ENCODE measurements around the gene CHST2.
"Not testable (repeated sequence)": the region's sequence is repeated elsewhere in the genome, so short reads cannot be mapped to it uniquely, and the experiment has no call there.

Gene CHST2

GRCh38 chr3:143160437-143160836 is 40.9 kb downstream of the CHST2 start:
- H3K27ac ChIP-seq (ENCODE audit: low read length), result no peak overlapping the region
- no peak overlapping the region for H3K9ac ChIP-seq (ENCODE audit: low read depth, low read length)
- H3K36me3 ChIP-seq (ENCODE audit: insufficient read depth, low read length), result no peaks in the 10 kb centered on the region
- no peak overlapping the region for H3K4me3 ChIP-seq (ENCODE audit: low read depth in 1 of 2, low read length in 2 of 2)
- no peaks in the 10 kb centered on the region for H3K27me3 ChIP-seq (ENCODE audit: insufficient read depth, low read length, poor library complexity)
- H3K79me2 ChIP-seq (ENCODE audit: insufficient read depth, low read length), result no peaks in the 10 kb centered on the region
- H3K9me3 ChIP-seq (ENCODE audit: insufficient read depth, low read length, severe bottlenecking), result no peaks in the 10 kb centered on the region
- H3K4me2 ChIP-seq (ENCODE audit: insufficient read depth, low read length), result no peak overlapping the region
- DNase-seq, result no peak
- no peak overlapping the region for H2AFZ ChIP-seq (ENCODE audit: low read depth, low read length)
- no peak for TF ChIP-seq EZH2 (IDR thresholded peaks at IDR 0.05; ENCODE audit: borderline replicate concordance, low read depth, low read length, severe bottlenecking)
- TF ChIP-seq CTCF (IDR thresholded peaks at IDR 0.05; ENCODE audit: borderline replicate concordance, extremely low read depth, low read length, poor library complexity, severe bottlenecking), result no peak
- H3K4me1 ChIP-seq (ENCODE audit: insufficient read depth, low read length), result peaks cover 36% of the 10 kb centered on the region
- ATAC-seq (ENCODE audit: insufficient read depth, low read depth), result no peak
- no peaks in the 10 kb centered on the region for H4K20me1 ChIP-seq (ENCODE audit: insufficient read depth, low read length)

DNA sequence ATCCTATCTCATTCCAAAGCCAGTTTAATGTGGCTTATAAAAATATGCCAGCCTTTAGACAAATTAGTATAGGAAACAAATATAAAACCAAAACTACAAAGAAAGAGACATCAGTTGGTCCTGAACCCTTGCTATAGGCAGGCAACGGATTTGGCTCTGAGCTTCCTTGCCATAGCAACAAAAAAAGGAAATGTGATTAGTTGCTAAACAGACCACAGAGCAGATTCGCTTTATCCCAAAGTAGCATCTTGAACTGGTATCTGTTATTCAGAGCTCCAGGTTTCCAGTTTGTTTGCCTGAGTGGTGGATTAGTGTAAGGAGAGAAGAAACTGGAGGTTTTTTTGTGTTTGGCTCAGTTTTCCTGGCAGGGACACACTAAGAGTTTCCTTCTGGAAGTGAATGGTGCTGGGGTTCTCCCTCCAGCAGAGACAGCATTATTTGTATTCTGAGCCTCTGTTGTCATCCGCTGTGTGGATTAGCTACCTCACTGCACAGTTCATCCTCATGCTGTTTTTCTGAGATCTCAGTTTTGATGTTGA is 44.1 kb downstream of the CHST2 start:
- ATAC-seq (ENCODE audit: insufficient read depth, low read depth), result no peak
- H3K4me1 ChIP-seq (ENCODE audit: insufficient read depth, low read length), result peaks cover 63% of the 10 kb centered on the region
- H2AFZ ChIP-seq (ENCODE audit: low read depth, low read length), result no peak overlapping the region; the same call in 1 of the 2 replicates
- peaks cover 4% of the 10 kb centered on the region for H3K79me2 ChIP-seq (ENCODE audit: insufficient read depth, low read length)
- no peak overlapping the region for H3K4me2 ChIP-seq (ENCODE audit: insufficient read depth, low read length)
- no peaks in the 10 kb centered on the region for H3K9me3 ChIP-seq (ENCODE audit: insufficient read depth, low read length, severe bottlenecking)
- DNase-seq, result no peak
- H4K20me1 ChIP-seq (ENCODE audit: insufficient read depth, low read length), result no peaks in the 10 kb centered on the region
- TF ChIP-seq CTCF (IDR thresholded peaks at IDR 0.05; ENCODE audit: borderline replicate concordance, extremely low read depth, low read length, poor library complexity, severe bottlenecking), result no peak
- no peak for TF ChIP-seq EZH2 (IDR thresholded peaks at IDR 0.05; ENCODE audit: borderline replicate concordance, low read depth, low read length, severe bottlenecking)
- H3K27ac ChIP-seq (ENCODE audit: low read length), result peak overlapping the region; percentile 59
- H3K9ac ChIP-seq (ENCODE audit: low read depth, low read length), result no peak overlapping the region
- H3K36me3 ChIP-seq (ENCODE audit: insufficient read depth, low read length), result no peaks in the 10 kb centered on the region
- H3K4me3 ChIP-seq (ENCODE audit: low read depth in 1 of 2, low read length in 2 of 2), result no peak overlapping the region
- H3K27me3 ChIP-seq (ENCODE audit: insufficient read depth, low read length, poor library complexity), result no peaks in the 10 kb centered on the region

- Histone ChIP-seq H3K9me3 (ENCODE audit: insufficient read depth, low read length, severe bottlenecking) (no peaks in the 10 kb centered on the region), H3K4me2 (ENCODE audit: insufficient read depth, low read length) (no peak overlapping the region), H2AFZ (ENCODE audit: low read depth, low read length) (no peak overlapping the region), H3K4me3 (ENCODE audit: low read depth in 1 of 2, low read length in 2 of 2) (no peak overlapping the region), H3K27me3 (ENCODE audit: insufficient read depth, low read length, poor library complexity) (no peaks in the 10 kb centered on the region), H4K20me1 (ENCODE audit: insufficient read depth, low read length) (no peaks in the 10 kb centered on the region), H3K36me3 (ENCODE audit: insufficient read depth, low read length) (no peaks in the 10 kb centered on the region), H3K9ac (ENCODE audit: low read depth, low read length) (peak overlapping the region; percentile 9; the same call in 1 of the 2 replicates), H3K27ac (ENCODE audit: low read length) (peak overlapping the region; percentile 72), H3K79me2 (ENCODE audit: insufficient read depth, low read length) (peaks cover 15% of the 10 kb centered on the region), H3K4me1 (ENCODE audit: insufficient read depth, low read length) (peaks cover 75% of the 10 kb centered on the region)
- TF ChIP-seq CTCF (IDR thresholded peaks at IDR 0.05; ENCODE audit: borderline replicate concordance, extremely low read depth, low read length, poor library complexity, severe bottlenecking), result no peak
- ATAC-seq (ENCODE audit: insufficient read depth, low read depth) (no peak), DNase-seq (no peak)
Measured at GRCh38 chr3:143165211-143165610, 45.6 kb downstream of the CHST2 start.

DNA sequence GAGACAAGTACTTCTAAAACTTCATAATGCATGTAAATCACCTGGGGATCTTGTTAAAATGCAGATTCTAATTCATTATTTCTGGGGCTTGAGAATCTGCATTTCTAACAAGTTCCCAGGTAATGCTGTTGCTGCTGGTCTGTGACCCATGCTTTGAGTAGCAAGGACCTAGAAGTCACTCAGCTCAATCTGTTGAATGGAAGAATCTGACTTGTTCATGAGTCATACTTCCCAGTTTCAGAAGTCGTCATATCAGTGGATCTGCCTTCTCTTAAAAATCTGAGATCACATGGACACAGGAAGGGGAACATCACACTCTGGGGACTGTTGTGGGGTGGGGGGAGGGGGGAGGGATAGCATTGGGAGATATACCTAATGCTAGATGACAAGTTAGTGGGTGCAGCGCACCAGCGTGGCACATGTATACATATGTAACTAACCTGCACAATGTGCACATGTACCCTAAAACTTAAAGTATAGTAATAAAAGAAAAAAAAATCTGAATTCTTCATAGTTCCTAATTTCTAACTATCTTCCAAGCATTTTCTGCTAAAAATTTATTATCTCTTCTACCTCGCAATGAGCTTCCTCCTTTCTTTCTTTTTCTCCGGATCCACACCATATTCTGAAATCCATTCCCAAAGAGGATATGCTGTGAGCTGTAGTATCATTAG is 46.2 kb downstream of the CHST2 start:
- peaks cover 75% of the 10 kb centered on the region for H3K4me1 ChIP-seq (ENCODE audit: insufficient read depth, low read length)
- DNase-seq, result peak; percentile 30
- peak; percentile 43 for ATAC-seq (ENCODE audit: insufficient read depth, low read depth)
- H3K27ac ChIP-seq (ENCODE audit: low read length), result peak overlapping the region; percentile 72
- not testable (repeated sequence) for H3K4me3 ChIP-seq (ENCODE audit: low read depth in 1 of 2, low read length in 2 of 2); H3K4me2 ChIP-seq (ENCODE audit: insufficient read depth, low read length); H4K20me1 ChIP-seq (ENCODE audit: insufficient read depth, low read length); H3K36me3 ChIP-seq (ENCODE audit: insufficient read depth, low read length); H2AFZ ChIP-seq (ENCODE audit: low read depth, low read length); H3K27me3 ChIP-seq (ENCODE audit: insufficient read depth, low read length, poor library complexity); H3K9me3 ChIP-seq (ENCODE audit: insufficient read depth, low read length, severe bottlenecking)
- H3K79me2 ChIP-seq (ENCODE audit: insufficient read depth, low read length), result peaks cover 15% of the 10 kb centered on the region
- peak overlapping the region; percentile 9; the same call in 1 of the 2 replicates for H3K9ac ChIP-seq (ENCODE audit: low read depth, low read length)

Measured in DND-41 (cell line).